Stomach (tissue), 19 donors: ENCODE data around the gene MSI2. TPM values are rescaled to one million over a fixed set of nuclear protein-coding genes. Genes with fewer than 3 reads are reported as not detected.

Experiments used
- DNase-seq, 2 donors: peaks; one replicate each; pipeline versions ENCODE4 v3.0.0 to v3.0.0-alpha.2; 2013 to 2019
- H3K27ac ChIP-seq, 5 donors: fragments of 200-600 bp in 4 of 5; sonication (generic) in 4 of 5; one replicate each; pipeline ENCODE4 v1.5.1; 2013 to 2019; ENCODE audit warnings: mild to moderate bottlenecking in 1 of 5, moderate library complexity in 1 of 5
- H3K27me3 ChIP-seq, 3 donors: fragments of 200-600 bp; sonication (generic); one replicate each; pipeline ENCODE4 v1.5.1; 2017 to 2019; ENCODE audit warnings: mixed run types in 1 of 3
- H3K36me3 ChIP-seq, 4 donors: fragments of 200-600 bp; sonication (generic); 1 replicate in 3 of 4; 2 replicates in 1 of 4; pipeline ENCODE4 v1.5.1; 2016 to 2019
- H3K4me1 ChIP-seq, 4 donors: fragments of 200-600 bp; sonication (generic); one replicate each; pipeline ENCODE4 v1.5.1; 2016 to 2019
- H3K4me3 ChIP-seq, 4 donors: fragments of 200-600 bp; sonication (generic) in 3 of 4; one replicate each; pipeline ENCODE4 v1.5.1; 2016 to 2019; ENCODE audit warnings: mild to moderate bottlenecking in 1 of 4
- H3K9me3 ChIP-seq, 4 donors: fragments of 200-600 bp; sonication (generic); one replicate each; pipeline ENCODE4 v1.5.1; 2016 to 2019
- CTCF ChIP-seq, 7 experiments: fragments of 450-650 bp in 4 of 7; fragments of 200-600 bp in 3 of 7; sonication (generic) in 3 of 7; IDR thresholded peaks; one replicate each; pipeline ENCODE4 v1.5.1; 2016 to 2019; ENCODE audit warnings: antibody characterized with exemption in 7 of 7, control low read depth in 2 of 7, mild to moderate bottlenecking in 1 of 7
- EP300 ChIP-seq: sonication (generic); formaldehyde crosslinking; IDR thresholded peaks from one replicate; pipeline ENCODE4 v1.6.1; 2017; ENCODE audit warnings: antibody characterized with exemption
- POLR2A ChIP-seq, 4 donors: fragments of 450-650 bp; IDR thresholded peaks; one replicate each; pipeline ENCODE4 v1.6.1; 2016; ENCODE audit warnings: antibody characterized with exemption in 4 of 4, control low read depth in 2 of 4, mild to moderate bottlenecking in 1 of 4, moderate library complexity in 1 of 4
- POLR2AphosphoS5 ChIP-seq, 3 donors: sonication (generic); formaldehyde crosslinking; IDR thresholded peaks; one replicate each; pipeline ENCODE4 v1.6.1; 2016; ENCODE audit warnings: antibody characterized with exemption in 3 of 3
- WGBS, 5 donors: extraction: QIAGEN DNeasy Blood & Tissue Kit in 3 of 5; methylation state at CpG; one replicate each; pipeline versions ENCODE4 v1.1.5 to v1.1.7; 2013 to 2018; 5-methylcytosine and 5-hydroxymethylcytosine counted together
- intact Hi-C: fragments of 100-400 bp; cut with DNase I; formaldehyde crosslinking; loops from one replicate; pipeline ENCODE4 v1.15.1; 2023; ENCODE audit warnings: low total_unique reads
- long read RNA-seq, 10 donors: transcript quantifications; one replicate each; lab custom pipeline, GENCODE V29; 2026
- polyA plus RNA-seq, 3 donors: library from polyadenylated mRNA; stranded (reverse); fragments of 200-250 nt; gene quantifications; one replicate each; pipeline ENCODE4 v1.2.3, GENCODE V29; 2013
- total RNA-seq, 5 donors: library from RNA; depleted of rRNA; stranded (reverse); fragments of >200 nt; gene quantifications; one replicate each; pipeline versions ENCODE4 v1.1.0 to v1.2.3, GENCODE V29; 2014 to 2016
- donor health status: healthy with polysubstance abuse.
- donor health status: Bipolar disorder and iron deficiency.
- donor health status: healthy.

MSI2 gene
- 10 to 100 TPM; 11.7 to 72.4 (median 30.8) TPM for total RNA-seq
- 10 to 100 TPM in 2 of 3 donors, 1 to 10 TPM in 1; 8.3 to 15.8 (median 10.7) TPM for polyA plus RNA-seq
- long read RNA-seq, donor 1, partial matches to known transcripts, result 0 of 3 reads
- long read RNA-seq, donor 1, other reads (novel, unspliced or antisense), result 0 of 3 reads
- long read RNA-seq, donor 2, full-length matches to known transcripts, result 1 of 1 reads
- long read RNA-seq, donor 2, partial matches to known transcripts, result 0 of 1 reads
- long read RNA-seq, donor 2, other reads (novel, unspliced or antisense), result 0 of 1 reads
- long read RNA-seq, donor 3, full-length matches to known transcripts, result 1 of 1 reads
- long read RNA-seq, donor 3, partial matches to known transcripts, result 0 of 1 reads
- long read RNA-seq, donor 3, other reads (novel, unspliced or antisense), result 0 of 1 reads
- long read RNA-seq, donor 4, full-length matches to known transcripts, result 2 of 2 reads
- long read RNA-seq, donor 4, partial matches to known transcripts, result 0 of 2 reads
- long read RNA-seq, donor 4, other reads (novel, unspliced or antisense), result 0 of 2 reads
- long read RNA-seq, donor 5, full-length matches to known transcripts, result 9 of 9 reads
- long read RNA-seq, donor 5, partial matches to known transcripts, result 0 of 9 reads
- long read RNA-seq, donor 5, other reads (novel, unspliced or antisense), result 0 of 9 reads
- long read RNA-seq, donor 6, full-length matches to known transcripts, result 11 of 11 reads
- long read RNA-seq, donor 6, partial matches to known transcripts, result 0 of 11 reads
- long read RNA-seq, donor 6, other reads (novel, unspliced or antisense), result 0 of 11 reads
- long read RNA-seq, donor 7, full-length matches to known transcripts, result 1 of 23 reads
- long read RNA-seq, donor 7, partial matches to known transcripts, result 22 of 23 reads
- long read RNA-seq, donor 7, other reads (novel, unspliced or antisense), result 0 of 23 reads
- long read RNA-seq, donor 8, full-length matches to known transcripts, result 2 of 83 reads
- long read RNA-seq, donor 8, partial matches to known transcripts, result 81 of 83 reads
- long read RNA-seq, donor 8, other reads (novel, unspliced or antisense), result 0 of 83 reads
- long read RNA-seq, donor 9, full-length matches to known transcripts, result 7 of 7 reads
- long read RNA-seq, donor 9, partial matches to known transcripts, result 0 of 7 reads
- long read RNA-seq, donor 9, other reads (novel, unspliced or antisense), result 0 of 7 reads
- long read RNA-seq, donor 10, full-length matches to known transcripts, result 2 of 2 reads
- long read RNA-seq, donor 10, partial matches to known transcripts, result 0 of 2 reads
- long read RNA-seq, donor 10, other reads (novel, unspliced or antisense), result 0 of 2 reads

GRCh38 chr17:57255776-57256681, at the start of gene MSI2:
TSS of gene MSI2 (plus strand) at chr17:57256523. CDS start at chr17:57256743, 220 bp downstream.
- Histone ChIP-seq H3K27ac (peak within 1 kb of the TSS; percentile 87 to 97 (median 94)), H3K4me3 (peak within 1 kb of the TSS; percentile 82 to 91 (median 90)), H3K27me3 (no peaks in the 10 kb centered on the region), H3K36me3 (no peaks in the 10 kb centered on the region), H3K4me1 (peaks cover 10 to 42% (median 26%) of the 10 kb centered on the region in 4 donors), H3K9me3 (no peaks in the 10 kb centered on the region)
- no peak for TF ChIP-seq POLR2A (IDR thresholded peaks at IDR 0.05)
- no peak for TF ChIP-seq CTCF (IDR thresholded peaks at IDR 0.05)
- TF ChIP-seq EP300, result peak; percentile 32
- TF ChIP-seq POLR2AphosphoS5 (IDR thresholded peaks at IDR 0.05), result peak; percentile 42 to 74 (median 65)
- WGBS, 5 donors, result 1% methylated on average over 22 to 88 of the region's 88 CpGs
- DNase-seq, result peak; percentile 93 to 96
- intact Hi-C loops, result loop anchor here (10.0 kb wide), 2 partner anchors 109 to 189 kb away; no protein-coding TSS in a partner anchor

DNA sequence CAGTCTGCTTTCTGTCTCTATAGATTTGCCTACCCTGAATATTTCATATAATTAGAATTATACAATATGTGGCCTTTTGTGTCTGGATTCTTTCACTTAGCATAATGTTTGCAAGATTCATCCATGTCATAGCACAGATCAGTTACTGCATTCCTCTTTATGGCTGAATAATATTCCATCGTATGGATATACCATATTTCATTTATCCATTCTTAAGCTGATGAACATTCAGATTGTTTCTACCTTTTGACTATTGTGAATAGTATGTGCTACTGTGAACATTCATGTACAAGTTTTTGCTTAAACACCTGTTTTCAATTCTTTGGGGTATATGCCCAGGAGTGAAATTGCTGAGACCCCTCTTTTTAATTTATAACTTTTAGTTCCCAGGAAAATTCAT, 49.4 kb upstream of the MSI2 start:
- no peak overlapping the region for H3K4me3 ChIP-seq
- WGBS, 5 donors, result 96 to 100% (median 97%) methylated on average over 1 of the region's 1 CpG
- no peak overlapping the region for H3K27ac ChIP-seq
- peaks cover 0 to 26% (median 5%) of the 10 kb centered on the region in 4 donors for H3K9me3 ChIP-seq
- peaks cover 0 to 5% (median 0%) of the 10 kb centered on the region in 3 donors for H3K27me3 ChIP-seq
- H3K4me1 ChIP-seq, result no peaks in the 10 kb centered on the region
- H3K36me3 ChIP-seq, result no peaks in the 10 kb centered on the region
- DNase-seq, result no peak
- TF ChIP-seq CTCF (IDR thresholded peaks at IDR 0.05), result no peak
- TF ChIP-seq EP300, result no peak
- TF ChIP-seq POLR2AphosphoS5 (IDR thresholded peaks at IDR 0.05), result no peak
- no peak for TF ChIP-seq POLR2A (IDR thresholded peaks at IDR 0.05)
- intact Hi-C loops, result no loop called here

DNA sequence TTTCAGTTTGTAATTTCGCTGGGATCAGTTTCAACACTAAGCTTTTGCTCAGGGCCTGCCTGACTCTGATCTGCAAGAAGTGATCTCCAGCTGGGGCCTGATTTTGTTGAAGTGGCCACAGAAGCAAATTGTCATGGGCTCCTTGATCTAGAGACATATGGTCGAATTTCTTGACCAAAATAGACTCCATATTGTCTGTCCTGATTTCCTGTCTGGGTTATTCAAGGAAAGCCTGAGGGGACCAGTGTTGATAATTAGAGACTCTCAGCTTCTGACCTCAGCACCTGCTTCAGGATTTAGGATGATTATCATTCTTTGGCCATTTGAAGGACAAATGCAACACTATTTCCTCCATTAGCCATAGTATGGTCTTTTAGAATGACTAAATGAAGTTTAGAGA, 48.9 kb upstream of the MSI2 start:
- 66 to 77% (median 73%) methylated on average over 2 of the region's 2 CpGs for WGBS, 5 donors
- TF ChIP-seq POLR2AphosphoS5 (IDR thresholded peaks at IDR 0.05), result no peak
- TF ChIP-seq POLR2A (IDR thresholded peaks at IDR 0.05), result no peak
- TF ChIP-seq CTCF (IDR thresholded peaks at IDR 0.05), result no peak
- TF ChIP-seq EP300, result no peak

More for the DNA sequence above, 48.9 kb upstream of the MSI2 start:
- Histone ChIP-seq H3K4me1 (no peaks in the 10 kb centered on the region), H3K36me3 (no peaks in the 10 kb centered on the region), H3K9me3 (peaks cover 0 to 26% (median 5%) of the 10 kb centered on the region in 4 donors), H3K4me3 (no peak overlapping the region), H3K27ac (no peak overlapping the region), H3K27me3 (peaks cover 0 to 5% (median 0%) of the 10 kb centered on the region in 3 donors)
- intact Hi-C loops, result no loop called here
- no peak for DNase-seq
